Endothelial cell of umbilical vein (primary cell): Measurements from ENCODE around the gene HEMGN. TPM values are rescaled to one million over a fixed set of nuclear protein-coding genes. Genes with fewer than 3 reads are reported as not detected.

Experiments used
- BruUV-seq: library from RNA; stranded (reverse); fragments of 400-500 nt; replicated peaks from 2 replicates; lab custom pipeline; 2021; lab: Mats Ljungman, UMichigan
- CTCF ChIA-PET: fragments of 300-600, 350-600 bp; sonication (Branson Sonifier 250); formaldehyde crosslinking; loops from one replicate; lab custom pipeline; 2021; ENCODE audit warnings: antibody characterized with exemption, inconsistent platforms; lab: Charles Lee
- POLR2A ChIA-PET: fragments of 300-600, 350-600 bp; sonication (Branson Sonifier 250); formaldehyde crosslinking; loops from one replicate; lab custom pipeline; 2021; ENCODE audit warnings: antibody characterized with exemption, inconsistent platforms; lab: Charles Lee
- DNase-seq: peaks from one replicate; pipeline ENCODE4 v3.0.0-alpha.2; 2011; ENCODE audit warnings: low read depth, low spot score
- FAIRE-seq: peaks from 2 replicates; lab custom pipeline; 2011; peaks lifted over from hg19 to GRCh38; lab: Jason Lieb, UNC
- H2AFZ ChIP-seq: 2 replicates; pipeline ENCODE4 v1.6.0; 2012; ENCODE audit warnings: low read depth, low read length, control low read depth, inconsistent platforms
- H3K27ac ChIP-seq: 2 replicates; pipeline ENCODE4 v1.5.1; 2011; ENCODE audit warnings: low read depth, mild to moderate bottlenecking, control low read depth, low read length, moderate library complexity; ENCODE audit not compliant: insufficient read depth
- H3K27me3 ChIP-seq, 2 experiments: 2 replicates each; pipeline versions ENCODE4 v1.6.0 to v1.6.1; 2011; ENCODE audit warnings: low read length in 2 of 2, mixed read lengths in 1 of 2; ENCODE audit not compliant: control insufficient read depth in 2 of 2, insufficient read depth in 2 of 2
- H3K36me3 ChIP-seq, 2 experiments: 2 replicates in 1 of 2; 3 replicates in 1 of 2; pipeline ENCODE4 v1.5.1; 2011; ENCODE audit warnings: low read length in 2 of 2, mild to moderate bottlenecking in 1 of 2, moderate library complexity in 1 of 2; ENCODE audit not compliant: control insufficient read depth in 2 of 2, insufficient read depth in 2 of 2; ENCODE audit errors: extremely low read depth in 1 of 2
- H3K4me1 ChIP-seq: 3 replicates; pipeline ENCODE4 v1.5.1; 2011; ENCODE audit warnings: mild to moderate bottlenecking, low read length; ENCODE audit not compliant: control insufficient read depth, insufficient read depth; ENCODE audit errors: extremely low read depth
- H3K4me2 ChIP-seq: 2 replicates; pipeline ENCODE4 v1.6.1; 2011; ENCODE audit warnings: low read length, control low read depth, mixed read lengths; ENCODE audit not compliant: insufficient read depth
- H3K4me3 ChIP-seq, 3 experiments: fragments of 200-600 bp in 1 of 3; sonication (generic), shearing (Covaris generic) in 1 of 3; replicated peaks in 1 of 3; 2 replicates each; pipeline ENCODE4 v1.5.1; 2011 to 2016; ENCODE audit warnings: control low read depth in 3 of 3, low read length in 3 of 3, mild to moderate bottlenecking in 2 of 3, inconsistent platforms in 1 of 3, low read depth in 1 of 3, moderate library complexity in 1 of 3; ENCODE audit not compliant: insufficient read depth in 1 of 3
- H3K79me2 ChIP-seq: 2 replicates; pipeline ENCODE4 v1.6.0; 2012; ENCODE audit warnings: low read length, inconsistent platforms; ENCODE audit not compliant: control insufficient read depth, insufficient read depth
- H3K9ac ChIP-seq: replicated peaks from 2 replicates; pipeline ENCODE3; 2011; ENCODE audit warnings: low read length, control low read depth; ENCODE audit not compliant: insufficient read depth; ENCODE audit errors: extremely low read depth
- H3K9me1 ChIP-seq: replicated peaks from 3 replicates; pipeline ENCODE4 v1.6.0; 2011; ENCODE audit warnings: mild to moderate bottlenecking, low read length; ENCODE audit not compliant: control insufficient read depth, insufficient read depth; ENCODE audit errors: extremely low read depth
- H3K9me3 ChIP-seq: replicated peaks from 2 replicates; pipeline ENCODE4 v1.5.1; 2012; ENCODE audit warnings: low read length, inconsistent platforms; ENCODE audit not compliant: control insufficient read depth, insufficient read depth
- H4K20me1 ChIP-seq: replicated peaks from 2 replicates; pipeline ENCODE3; 2011; ENCODE audit warnings: mild to moderate bottlenecking, low read length; ENCODE audit not compliant: control insufficient read depth, insufficient read depth; ENCODE audit errors: extremely low read depth
- CTCF ChIP-seq, 2 donors: IDR thresholded peaks; 1 replicate in 1 of 2; 2 replicates in 1 of 2; pipeline ENCODE4 v1.5.1; 2011; ENCODE audit warnings: low read length in 2 of 2, mild to moderate bottlenecking in 2 of 2, moderate library complexity in 2 of 2, control low read depth in 1 of 2, inconsistent platforms in 1 of 2, low read depth in 1 of 2; ENCODE audit not compliant: insufficient read depth in 1 of 2; ENCODE audit errors: extremely low read depth in 1 of 2
- EZH2 ChIP-seq: IDR thresholded peaks from 2 replicates; pipeline ENCODE4 v1.6.1; 2012; ENCODE audit warnings: borderline replicate concordance, low read depth, mild to moderate bottlenecking, moderate library complexity, low read length, inconsistent platforms; ENCODE audit not compliant: severe bottlenecking
- FOS ChIP-seq: IDR thresholded peaks from 2 replicates; pipeline ENCODE4 v1.6.1; 2011; ENCODE audit warnings: mild to moderate bottlenecking, low read length, moderate library complexity, borderline replicate concordance; ENCODE audit not compliant: insufficient read depth
- GATA2 ChIP-seq: IDR thresholded peaks from 2 replicates; pipeline ENCODE4 v1.7.0; 2011; ENCODE audit warnings: low read depth, mild to moderate bottlenecking, moderate library complexity, mixed read lengths, low read length; ENCODE audit not compliant: insufficient read length, insufficient read depth
- JUN ChIP-seq: IDR thresholded peaks from 2 replicates; pipeline ENCODE4 v1.6.1; 2011; ENCODE audit warnings: borderline replicate concordance, low read depth; ENCODE audit not compliant: insufficient read length, insufficient read depth
- MAX ChIP-seq: IDR thresholded peaks from 2 replicates; pipeline ENCODE4 v1.6.1; 2011; ENCODE audit not compliant: insufficient read depth, insufficient read length
- MYC ChIP-seq: IDR thresholded peaks from one replicate; pipeline ENCODE4 v1.6.1; 2011; ENCODE audit warnings: mild to moderate bottlenecking, low read depth, low read length
- POLR2A ChIP-seq: IDR thresholded peaks from 2 replicates; pipeline ENCODE4 v1.6.1; 2012; ENCODE audit warnings: low read depth, mild to moderate bottlenecking, control low read depth, low read length
- POLR2AphosphoS5 ChIP-seq: IDR thresholded peaks from 2 replicates; pipeline ENCODE4 v1.6.1; 2012; ENCODE audit warnings: low read depth, mild to moderate bottlenecking, control low read depth, low read length, moderate library complexity; ENCODE audit not compliant: insufficient read depth
- dilution Hi-C: fragments of 300-500 bp; cut with MboI; formaldehyde crosslinking; loops from one replicate; pipeline ENCODE4 v1.15.0; 2019; ENCODE audit warnings: low sequenced_read_pairs; ENCODE audit not compliant: extremely low pct_ligation_motif_present
- intact Hi-C: fragments of 100-400 bp; cut with micrococcal nuclease; formaldehyde crosslinking; loops from one replicate; pipeline ENCODE4 v1.10.0; 2022
- polyA plus RNA-seq, 4 experiments: library from polyadenylated mRNA; depleted of rRNA in 3 of 4; stranded (reverse) in 3 of 4; unstranded in 1 of 4; fragments of >200 nt; gene quantifications; 2 replicates each; pipeline versions ENCODE4 v1.2.1 to v1.2.3, GENCODE V29; 2011 to 2012; ENCODE audit warnings: missing spikeins in 1 of 4
- total RNA-seq: library from RNA; stranded (reverse); gene quantifications from 2 replicates; pipeline ENCODE4 v1.2.3, GENCODE V29; 2021

HEMGN gene
- total and polyA plus RNA-seq, 2 donors (not counting 3 experiments of a cell fraction or from before 2014, with no cell fraction given), result not detected

- FAIRE-seq, result no peak
- dilution Hi-C loops, result no loop called here
- Histone ChIP-seq H3K4me2 (no peak overlapping the region), H3K27me3 (no peaks in the 10 kb centered on the region), H3K4me1 (peaks cover 7% of the 10 kb centered on the region), H3K9ac (no peak overlapping the region), H3K4me3 (no peak overlapping the region), H2AFZ (no peak overlapping the region), H4K20me1 (no peaks in the 10 kb centered on the region), H3K36me3 (peaks cover 4 to 6% of the 10 kb centered on the region in 2 experiments), H3K9me3 (no peaks in the 10 kb centered on the region), H3K9me1 (no peaks in the 10 kb centered on the region), H3K27ac (no peak overlapping the region), H3K79me2 (no peaks in the 10 kb centered on the region)
- ChIA-PET CTCF (interaction anchor here (1.0 to 1.6 kb wide), 4 partner anchors 10 to 20 kb away, joined by 3 to 6 read pairs (median 4); partner anchors contain the start of gene TRMO), POLR2A (no interaction called here)
- no peak for DNase-seq
- no peak for TF ChIP-seq GATA2
- TF ChIP-seq MAX, result no peak
- TF ChIP-seq FOS, result no peak
- no peak for TF ChIP-seq JUN
- TF ChIP-seq CTCF (IDR thresholded peaks at IDR 0.05; ENCODE audit: extremely low read depth in 1 of 2, insufficient read depth in 1 of 2, low read depth in 1 of 2, low read length in 2 of 2), result no peak
- no peak for TF ChIP-seq MYC
- no peak for TF ChIP-seq POLR2A
- no peak for TF ChIP-seq EZH2
- TF ChIP-seq POLR2AphosphoS5, result no peak
- intact Hi-C loops, result no loop called here
- no TSS peak for BruUV-seq
Measured at GRCh38 chr9:97910357-97910756, 27.6 kb downstream of the HEMGN start.
